T-cell (primary cell): ENCODE data around the gene LYST. TPM values are rescaled to one million over a fixed set of nuclear protein-coding genes. Genes with fewer than 3 reads are reported as not detected.

Source experiments
- ATAC-seq, 4 experiments: fragments of 200-7000 bp in 3 of 4; fragments of 150-1000 bp in 1 of 4; cut with Tn5 transposase; replicated peaks in 1 of 4; 1 replicate in 3 of 4; 2 replicates in 1 of 4; pipeline ENCODE4 v1.10.0; 2021; ENCODE audit warnings: moderate library complexity in 3 of 4, mild to moderate bottlenecking in 2 of 4, moderate number of reproducible peaks in 1 of 4
- CTCF ChIA-PET, 2 donors: fragments of 300-600 bp; sonication (Branson Sonifier 250); formaldehyde crosslinking; loops; one replicate each; lab custom pipeline; 2022; ENCODE audit warnings: antibody characterized with exemption in 2 of 2; lab: Charles Lee
- POLR2A ChIA-PET, 2 donors: fragments of 300-600 bp; sonication (Branson Sonifier 250); formaldehyde crosslinking; loops; one replicate each; lab custom pipeline; 2022; ENCODE audit warnings: antibody characterized with exemption in 2 of 2; lab: Charles Lee
- DNase-seq, 35 experiments: peaks; one replicate each; pipeline versions ENCODE4 v3.0.0 to v3.0.0-alpha.2; 2013 to 2023
- H3K27ac ChIP-seq: one replicate; pipeline ENCODE4 v1.5.1; 2013; ENCODE audit warnings: low read length
- H3K27me3 ChIP-seq, 2 experiments: replicated peaks in 1 of 2; 1 replicate in 1 of 2; 2 replicates in 1 of 2; pipeline versions ENCODE4 v1.6.1 to v1.7.0; 2013; ENCODE audit warnings: low read length in 1 of 2, mixed read lengths in 1 of 2; ENCODE audit not compliant: control insufficient read depth in 2 of 2, insufficient read depth in 2 of 2; ENCODE audit errors: extremely low read depth in 1 of 2
- H3K36me3 ChIP-seq, 2 donors: 1 replicate in 1 of 2; 2 replicates in 1 of 2; pipeline versions ENCODE4 v1.6.1 to v1.7.0; 2013; ENCODE audit warnings: low read length in 1 of 2; ENCODE audit not compliant: control insufficient read depth in 2 of 2, insufficient read depth in 1 of 2; ENCODE audit errors: extremely low read depth in 1 of 2
- H3K4me1 ChIP-seq, 2 experiments: 1 replicate in 1 of 2; 2 replicates in 1 of 2; pipeline versions ENCODE4 v1.6.1 to v1.7.0; 2013; ENCODE audit warnings: low read length in 2 of 2, mixed read lengths in 1 of 2; ENCODE audit not compliant: insufficient read depth in 2 of 2, control insufficient read depth in 1 of 2; ENCODE audit errors: extremely low read depth in 1 of 2
- H3K4me3 ChIP-seq, 2 donors: 1 replicate in 1 of 2; 2 replicates in 1 of 2; pipeline versions ENCODE4 v1.5.1 to v1.7.0; 2013; ENCODE audit warnings: mild to moderate bottlenecking in 2 of 2, low read length in 1 of 2, moderate library complexity in 1 of 2; ENCODE audit not compliant: control insufficient read depth in 1 of 2; ENCODE audit errors: extremely low read depth in 1 of 2
- H3K9me3 ChIP-seq: 2 replicates; pipeline ENCODE4 v1.7.0; 2013
- H3K27ac Mint-ChIP-seq, 2 donors: one replicate each; pipeline ENCODE4 v1.8.0; 2020 to 2021; ENCODE audit warnings: mild to moderate bottlenecking in 2 of 2, mixed read lengths in 2 of 2
- H3K27me3 Mint-ChIP-seq, 2 donors: one replicate each; pipeline ENCODE4 v1.8.0; 2021 to 2022; ENCODE audit warnings: mixed read lengths in 2 of 2
- H3K36me3 Mint-ChIP-seq: one replicate; pipeline ENCODE4 v1.8.0; 2021; ENCODE audit warnings: mixed read lengths
- H3K4me1 Mint-ChIP-seq, 3 donors: one replicate each; pipeline ENCODE4 v1.8.0; 2020 to 2022; ENCODE audit warnings: mixed read lengths in 3 of 3, mild to moderate bottlenecking in 1 of 3
- H3K4me3 Mint-ChIP-seq, 3 donors: one replicate each; pipeline ENCODE4 v1.8.0; 2020 to 2022; ENCODE audit warnings: mild to moderate bottlenecking in 3 of 3, mixed read lengths in 3 of 3, moderate library complexity in 3 of 3
- H3K9me3 Mint-ChIP-seq, 3 donors: one replicate each; pipeline ENCODE4 v1.8.0; 2020 to 2022; ENCODE audit warnings: mixed read lengths in 3 of 3
- WGBS: methylation state at CpG from one replicate; pipeline ENCODE4 v1.1.5; 2013; ENCODE audit warnings: missing lambda C conversion rate; ENCODE audit not compliant: insufficient coverage; 5-methylcytosine and 5-hydroxymethylcytosine counted together
- total RNA-seq, 35 experiments: library from RNA in 6 of 35; stranded (reverse) in 6 of 35; fragments of 120-200 nt in 1 of 35; gene quantifications; one replicate each; pipeline versions ENCODE4 v1.2.1 to v1.2.4 and lab custom pipeline; 2013 to 2026

The LYST gene
- total RNA-seq, 5 donors from 2014 or later (not counting 1 experiment from before 2014, with no cell fraction given) = 19.7 to 37.9 (median 29.1) TPM

GRCh38 chr1:235663628-235664027 lies 203.1 kb downstream of the LYST start:
- Histone ChIP-seq H3K27me3 (no peaks in the 10 kb centered on the region), H3K27ac (no peak overlapping the region), H3K4me3 (no peak overlapping the region), H3K9me3 (no peaks in the 10 kb centered on the region), H3K4me1 (no peaks in the 10 kb centered on the region), H3K36me3 (peaks cover 0 to 24% of the 10 kb centered on the region in 2 donors)
- no peaks in the 10 kb centered on the region for H3K27me3 Mint-ChIP-seq
- ChIA-PET CTCF (no interaction called here), POLR2A (no interaction called here)
- ATAC-seq (no peak), DNase-seq (no peak)
- H3K36me3 Mint-ChIP-seq = peaks cover 44% of the 10 kb centered on the region
- no peaks in the 10 kb centered on the region for H3K4me1 Mint-ChIP-seq
- peaks cover 0 to 2% (median 0%) of the 10 kb centered on the region in 3 donors for H3K9me3 Mint-ChIP-seq
- H3K4me3 Mint-ChIP-seq = no peak overlapping the region
- no CpG with 5 or more reads among the region's 4 CpGs for WGBS
- H3K27ac Mint-ChIP-seq = no peak overlapping the region

GRCh38 chr1:235661568-235661967 lies 205.1 kb downstream of the LYST start:
- Mint-ChIP-seq H3K27me3 (peaks cover 0 to 3% of the 10 kb centered on the region in 2 donors), H3K27ac (no peak overlapping the region), H3K36me3 (peaks cover 34% of the 10 kb centered on the region), H3K4me1 (no peaks in the 10 kb centered on the region), H3K9me3 (no peaks in the 10 kb centered on the region), H3K4me3 (no peak overlapping the region)
- Histone ChIP-seq H3K27ac (no peak overlapping the region), H3K4me1 (no peaks in the 10 kb centered on the region), H3K36me3 (peaks cover 0 to 24% of the 10 kb centered on the region in 2 donors), H3K4me3 (no peak overlapping the region), H3K27me3 (no peaks in the 10 kb centered on the region), H3K9me3 (no peaks in the 10 kb centered on the region)
- CTCF ChIA-PET = no interaction called here
- POLR2A ChIA-PET = no interaction called here
- ATAC-seq (no peak), DNase-seq (no peak)
- WGBS = no CpG with 5 or more reads among the region's 2 CpGs

- POLR2A ChIA-PET = no interaction called here
- Histone ChIP-seq H3K4me3 (no peak overlapping the region), H3K36me3 (peaks cover 0 to 18% of the 10 kb centered on the region in 2 donors), H3K27me3 (no peaks in the 10 kb centered on the region), H3K4me1 (no peaks in the 10 kb centered on the region), H3K9me3 (no peaks in the 10 kb centered on the region), H3K27ac (no peak overlapping the region)
- Mint-ChIP-seq H3K27me3 (peaks cover 8 to 12% of the 10 kb centered on the region in 2 donors), H3K4me1 (no peaks in the 10 kb centered on the region), H3K27ac (no peak overlapping the region), H3K36me3 (peaks cover 30% of the 10 kb centered on the region), H3K9me3 (peaks cover 0 to 7% (median 3%) of the 10 kb centered on the region in 3 donors), H3K4me3 (no peak overlapping the region)
- CTCF ChIA-PET = interaction anchor here (0.6 to 0.9 kb wide), 2 partner anchors 14 to 21 kb away, joined by 3 read pairs; no protein-coding TSS in a partner anchor
- DNase-seq = no peak
- no peak for ATAC-seq
- WGBS = 95% methylated on average over 4 of the region's 14 CpGs
Measured at GRCh38 chr1:235659186-235659771, 207.4 kb downstream of the LYST start.

- 92% methylated on average over 3 of the region's 5 CpGs for WGBS
- DNase-seq (no peak), ATAC-seq (no peak)
- POLR2A ChIA-PET = interaction anchor here in 1 of 2 donors (0.6 kb wide), 1 partner anchor 34 kb away, joined by 3 read pairs; no protein-coding TSS in a partner anchor
- Mint-ChIP-seq H3K4me1 (no peaks in the 10 kb centered on the region), H3K9me3 (peaks cover 0 to 12% (median 8%) of the 10 kb centered on the region in 3 donors), H3K36me3 (peaks cover 20% of the 10 kb centered on the region), H3K4me3 (no peak overlapping the region), H3K27me3 (peaks cover 18 to 23% of the 10 kb centered on the region in 2 donors), H3K27ac (no peak overlapping the region)
- H3K9me3 ChIP-seq = no peaks in the 10 kb centered on the region
- no peaks in the 10 kb centered on the region for H3K27me3 ChIP-seq
- H3K36me3 ChIP-seq = peaks cover 0 to 9% of the 10 kb centered on the region in 2 donors
- H3K4me1 ChIP-seq = no peaks in the 10 kb centered on the region
- H3K27ac ChIP-seq = no peak overlapping the region
- CTCF ChIA-PET = no interaction called here
- no peak overlapping the region for H3K4me3 ChIP-seq
Measured at GRCh38 chr1:235657747-235658526, 208.8 kb downstream of the LYST start.

- no peak overlapping the region for H3K4me3 ChIP-seq
- POLR2A ChIA-PET = no interaction called here
- Mint-ChIP-seq H3K9me3 (peaks cover 0 to 12% (median 8%) of the 10 kb centered on the region in 3 donors), H3K4me1 (no peaks in the 10 kb centered on the region), H3K4me3 (no peak overlapping the region), H3K27ac (no peak overlapping the region), H3K27me3 (peaks cover 25 to 29% of the 10 kb centered on the region in 2 donors), H3K36me3 (peaks cover 14% of the 10 kb centered on the region)
- no peak for ATAC-seq
- peaks cover 0 to 3% of the 10 kb centered on the region in 2 experiments for H3K27me3 ChIP-seq
- DNase-seq = no peak
- H3K4me1 ChIP-seq = no peaks in the 10 kb centered on the region
- H3K36me3 ChIP-seq = peaks cover 0 to 2% of the 10 kb centered on the region in 2 donors
- CTCF ChIA-PET = interaction anchor here in 1 of 2 donors (0.6 kb wide), 1 partner anchor 939 kb away, joined by 8 read pairs; no protein-coding TSS in a partner anchor
- 88% methylated on average over 1 of the region's 5 CpGs for WGBS
- no peak overlapping the region for H3K27ac ChIP-seq
- H3K9me3 ChIP-seq = no peaks in the 10 kb centered on the region
Measured at GRCh38 chr1:235657269-235657668, 209.4 kb downstream of the LYST start.

- ATAC-seq = no peak
- Histone ChIP-seq H3K4me3 (no peak overlapping the region), H3K27ac (no peak overlapping the region), H3K9me3 (no peaks in the 10 kb centered on the region), H3K4me1 (peaks cover 4 to 23% of the 10 kb centered on the region in 2 experiments), H3K36me3 (no peaks in the 10 kb centered on the region), H3K27me3 (peaks cover 12 to 45% of the 10 kb centered on the region in 2 experiments)
- Mint-ChIP-seq H3K36me3 (no peaks in the 10 kb centered on the region), H3K9me3 (peaks cover 0 to 12% (median 8%) of the 10 kb centered on the region in 3 donors), H3K4me3 (no peak overlapping the region), H3K27ac (no peak overlapping the region), H3K4me1 (peaks cover 12 to 18% (median 13%) of the 10 kb centered on the region in 3 donors), H3K27me3 (peaks cover 44 to 57% of the 10 kb centered on the region in 2 donors)
- POLR2A ChIA-PET = no interaction called here
- DNase-seq = no peak
- 93% methylated on average over 9 of the region's 11 CpGs for WGBS
- CTCF ChIA-PET = no interaction called here
Measured at GRCh38 chr1:235652364-235652763, 214.3 kb downstream of the LYST start.
